GM21515 (cell line): ENCODE results near the gene EEF2K.

Source experiments
- ATAC-seq: cut with Tn5 transposase; IDR thresholded peaks from one replicate; pipeline ENCODE4 v1.9.1; 2021; ENCODE audit not compliant: unreplicated experiment

EEF2K gene

GRCh38 chr16:22240023-22240710 lies 34.1 kb downstream of the EEF2K start:
- ATAC-seq = no peak

- ATAC-seq = no peak
Measured at GRCh38 chr16:22250522-22250921, 44.4 kb downstream of the EEF2K start.

GRCh38 chr16:22252317-22252716 lies 46.2 kb downstream of the EEF2K start:
- no peak for ATAC-seq

DNA sequence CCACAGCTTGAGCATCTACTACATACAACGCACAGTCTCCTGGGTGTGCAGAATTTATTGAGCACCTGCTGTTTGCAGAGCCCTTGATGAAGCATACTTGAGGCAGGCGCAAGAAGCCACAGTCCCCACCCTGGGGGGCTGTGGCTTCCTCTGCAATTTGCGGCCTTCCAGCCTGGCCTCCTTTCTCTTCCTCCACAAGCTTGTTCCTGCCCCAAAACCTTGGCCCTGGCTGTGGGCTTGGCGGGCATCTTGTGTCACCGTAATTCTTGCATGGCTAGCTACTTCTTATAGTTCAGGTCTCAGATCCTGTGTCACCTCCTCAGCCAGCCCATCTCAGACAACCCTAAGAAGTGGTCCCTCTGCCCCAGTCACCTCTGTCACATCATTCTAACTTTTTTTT lies 47.2 kb downstream of the EEF2K start:
- ATAC-seq = no peak

DNA sequence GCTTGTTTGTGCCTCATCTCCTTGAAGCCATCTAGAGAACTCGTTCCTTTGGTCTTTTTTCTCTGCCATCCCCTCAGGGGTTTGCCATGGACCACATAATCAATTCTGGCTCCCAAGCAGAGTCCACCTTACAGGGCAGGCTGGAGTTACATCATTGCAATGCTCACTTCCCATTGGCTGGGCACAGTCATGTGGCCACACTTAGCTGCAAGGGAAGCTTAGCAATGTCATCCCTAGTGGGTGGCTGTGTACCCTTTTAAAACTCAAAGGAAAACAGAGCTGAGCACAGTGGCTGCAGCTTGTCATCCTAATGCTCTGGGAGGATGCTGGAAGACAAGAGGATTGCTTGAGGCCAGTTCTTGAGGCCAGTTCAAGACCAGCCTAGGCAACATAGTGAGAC lies 49.3 kb downstream of the EEF2K start:
- ATAC-seq = no peak

DNA sequence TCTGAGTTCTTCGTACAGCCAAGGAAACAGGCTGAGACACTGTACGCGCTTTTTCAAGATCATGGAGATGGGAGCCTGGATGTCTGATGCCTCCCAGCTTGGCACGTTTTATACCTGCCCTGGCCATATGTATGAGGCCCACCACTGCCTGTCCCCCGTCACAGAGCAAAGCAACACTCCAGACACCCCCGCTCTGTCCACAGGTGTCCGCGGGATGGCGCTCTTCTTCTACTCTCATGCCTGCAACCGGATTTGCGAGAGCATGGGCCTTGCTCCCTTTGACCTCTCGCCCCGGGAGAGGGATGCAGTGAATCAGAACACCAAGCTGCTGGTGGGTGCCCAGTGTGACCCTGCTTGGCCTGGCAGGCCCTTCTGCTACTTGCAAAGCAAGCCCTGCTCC lies 51.4 kb downstream of the EEF2K start:
- ATAC-seq = no peak

- no peak for ATAC-seq
Measured at GRCh38 chr16:22260490-22260889, 54.4 kb downstream of the EEF2K start.

GRCh38 chr16:22262460-22262859 lies 56.4 kb downstream of the EEF2K start:
- no peak for ATAC-seq

DNA sequence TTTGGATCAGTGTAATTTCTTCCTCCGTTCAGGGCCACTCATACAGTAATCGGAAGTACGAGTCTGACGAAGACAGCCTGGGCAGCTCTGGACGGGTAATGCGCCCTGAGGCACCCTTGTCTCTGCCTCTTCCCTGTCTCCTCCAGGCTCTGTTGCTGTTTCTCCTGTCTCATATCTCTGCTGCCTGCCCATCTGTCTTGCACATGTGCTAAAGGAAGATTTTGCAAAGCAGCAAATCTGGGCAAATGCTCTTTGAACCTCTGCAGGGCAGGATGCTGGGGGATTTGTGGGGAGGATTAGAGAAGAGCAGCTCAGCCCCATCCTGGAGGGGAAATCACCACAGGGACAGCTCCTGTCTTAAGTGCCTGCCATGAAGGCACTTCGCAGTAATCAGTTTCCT lies 58.7 kb downstream of the EEF2K start:
- no peak for ATAC-seq

DNA sequence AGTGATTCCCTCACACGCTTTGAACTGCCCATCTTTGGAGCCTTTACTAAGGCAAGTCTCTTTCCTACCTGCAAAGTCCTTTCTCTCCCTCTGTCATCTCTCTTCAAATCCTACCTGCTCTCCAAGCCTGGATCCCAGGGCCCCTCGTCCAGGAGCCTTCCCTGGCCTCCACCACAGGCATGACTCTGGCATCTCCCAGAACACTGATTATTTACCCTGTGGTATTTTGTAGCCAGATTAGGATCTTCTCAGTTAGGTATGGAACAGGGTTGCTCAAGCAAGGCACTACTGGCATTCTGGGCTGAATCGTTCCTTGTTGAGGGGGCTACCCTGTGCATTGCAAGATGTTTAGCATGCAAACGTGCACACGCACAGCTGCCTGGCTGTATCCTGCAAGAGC lies 59.3 kb downstream of the EEF2K start:
- ATAC-seq = no peak

DNA sequence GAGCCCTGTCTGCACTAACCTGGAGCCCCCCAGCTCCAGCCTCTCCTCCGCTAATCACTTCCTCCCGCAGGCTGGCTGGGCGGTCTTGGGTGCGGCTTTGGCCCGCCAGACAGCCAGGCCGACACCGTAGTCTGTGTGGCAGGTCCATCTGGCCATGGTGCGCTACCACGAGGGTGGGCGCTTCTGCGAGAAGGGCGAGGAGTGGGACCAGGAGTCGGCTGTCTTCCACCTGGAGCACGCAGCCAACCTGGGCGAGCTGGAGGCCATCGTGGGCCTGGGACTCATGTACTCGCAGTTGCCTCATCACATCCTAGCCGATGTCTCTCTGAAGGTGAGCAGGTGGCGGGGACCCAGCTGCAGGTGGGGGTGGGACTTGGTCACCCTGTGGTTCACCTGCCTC lies 60.5 kb downstream of the EEF2K start:
- no peak for ATAC-seq

DNA sequence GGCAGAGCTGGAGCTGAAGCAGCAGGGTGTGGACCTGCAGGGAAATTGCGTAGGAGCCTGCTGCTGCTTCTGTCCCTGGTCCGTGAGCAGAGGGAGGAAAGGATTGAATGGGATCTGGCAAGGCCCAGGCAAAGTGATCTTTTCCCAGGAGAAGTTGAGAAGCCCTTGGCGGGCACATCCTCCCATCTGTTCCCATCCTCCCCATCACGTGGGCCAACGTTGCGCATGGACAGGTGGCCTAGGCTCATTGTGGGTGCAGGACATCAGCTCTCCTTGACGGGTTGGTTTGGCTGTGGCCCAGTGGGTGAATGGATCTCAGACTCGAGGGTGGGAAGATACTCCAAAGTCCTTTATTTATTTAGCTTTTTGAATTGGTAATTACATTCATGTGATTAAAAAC lies 61.7 kb downstream of the EEF2K start:
- ATAC-seq = no peak

DNA sequence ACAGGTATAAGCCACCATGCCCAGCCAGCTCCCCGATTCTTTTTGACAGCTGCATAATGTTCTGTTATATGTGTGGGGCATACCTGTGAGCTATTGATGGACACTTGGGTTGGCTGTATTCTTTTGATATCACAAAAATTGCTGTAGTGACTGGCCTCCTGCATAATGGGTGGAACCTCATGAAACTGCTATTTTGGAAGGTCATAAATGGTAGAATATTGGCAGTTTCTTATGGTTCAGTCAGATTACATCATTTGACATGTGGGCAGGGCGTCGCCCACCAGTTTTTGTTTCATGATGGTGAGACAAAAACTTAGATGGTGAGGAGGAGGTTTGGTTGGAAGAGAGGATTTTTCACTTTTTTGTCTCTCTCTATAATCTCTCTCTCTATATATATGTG lies 64.4 kb downstream of the EEF2K start:
- ATAC-seq = no peak

DNA sequence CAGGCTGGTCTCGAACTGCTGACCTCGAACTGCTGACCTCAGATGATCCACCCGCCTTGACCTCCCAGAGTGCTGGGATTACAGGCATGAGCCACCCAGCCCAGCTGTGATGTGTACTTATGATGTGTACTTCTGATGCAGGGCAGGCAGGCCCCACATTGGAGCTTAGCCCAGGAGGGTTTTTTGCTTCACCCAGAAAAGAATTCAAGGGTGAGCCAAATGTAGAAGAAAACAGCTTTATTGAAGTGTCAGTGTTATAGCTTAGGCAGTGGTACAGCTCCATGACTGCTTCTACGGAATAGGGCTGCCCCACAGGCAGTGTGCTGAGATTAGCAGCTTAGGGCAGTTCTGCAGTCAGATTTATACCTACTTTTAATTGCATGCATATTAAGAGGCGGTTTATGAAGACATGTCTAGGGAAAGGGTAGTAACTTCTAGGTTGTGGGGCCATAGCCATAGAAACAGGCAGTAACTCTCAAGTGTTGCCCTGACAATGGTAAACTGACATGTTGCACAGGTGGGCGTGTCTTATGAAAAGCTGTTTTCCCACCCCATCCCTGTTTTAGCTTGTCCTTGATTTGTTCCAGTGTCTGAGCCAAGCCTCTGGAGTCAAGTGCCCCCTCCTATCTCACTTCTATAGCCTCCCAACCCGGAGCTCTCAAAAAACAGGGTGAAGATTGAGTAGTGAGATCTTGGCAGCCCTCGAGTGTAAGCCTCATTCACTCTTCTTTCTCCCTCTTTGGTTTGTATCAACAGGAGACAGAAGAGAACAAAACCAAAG lies 67.0 kb downstream of the EEF2K start:
- no peak for ATAC-seq

GRCh38 chr16:22274916-22275315 lies 68.8 kb downstream of the EEF2K start:
- ATAC-seq = no peak

GRCh38 chr16:22278441-22279230 lies 72.6 kb downstream of the EEF2K start:
- ATAC-seq = no peak

- ATAC-seq = no peak
Measured at GRCh38 chr16:22282254-22282892, 76.3 kb downstream of the EEF2K start.

DNA sequence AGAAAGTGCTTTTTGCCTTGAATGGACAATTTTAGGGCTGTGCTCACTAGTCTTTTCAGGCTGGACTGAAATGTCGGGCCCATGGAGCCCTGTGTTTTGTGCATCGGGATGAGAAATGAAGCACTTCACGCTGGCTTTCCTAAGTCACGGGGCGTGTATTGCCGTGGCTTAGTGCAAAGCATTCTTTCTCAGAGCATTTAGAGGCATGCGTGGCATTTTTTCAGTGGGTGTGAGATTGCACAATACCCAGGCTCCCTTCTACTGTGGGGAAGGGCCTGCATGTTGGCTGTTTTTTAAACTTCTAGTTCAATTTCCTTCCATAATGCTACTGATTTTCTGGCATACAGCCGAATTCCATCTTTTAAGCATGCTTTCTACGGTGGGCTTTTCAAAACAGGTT lies 78.6 kb downstream of the EEF2K start:
- ATAC-seq = no peak

- no peak for ATAC-seq
Measured at GRCh38 chr16:22285080-22285479, 79.0 kb downstream of the EEF2K start.

- ATAC-seq = no peak
Measured at GRCh38 chr16:22291020-22291419, 84.9 kb downstream of the EEF2K start.

DNA sequence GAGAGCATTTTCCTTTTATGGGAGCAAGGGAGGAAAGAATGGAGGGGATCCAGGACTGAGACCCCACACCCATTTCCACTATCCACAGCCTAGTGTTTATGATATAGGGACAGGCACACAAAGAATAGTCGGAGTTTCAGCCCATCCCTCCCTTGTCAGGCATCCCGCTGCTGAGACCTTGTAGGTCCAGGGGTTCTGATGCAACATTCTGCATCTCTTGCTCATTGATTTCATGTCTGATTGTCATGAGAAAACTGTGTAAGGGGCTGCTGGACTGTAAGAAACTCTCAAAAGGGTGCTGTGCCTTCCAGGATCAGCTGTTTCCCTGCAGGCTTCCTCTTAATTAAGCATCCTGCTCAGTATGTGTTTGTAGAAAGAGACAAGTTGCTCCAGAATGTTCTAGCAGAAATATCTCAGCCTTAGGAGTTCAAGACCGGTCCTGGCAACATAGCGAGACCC lies 85.8 kb downstream of the EEF2K start:
- ATAC-seq = no peak
